IMR-90 (cell line): ENCODE data around the gene C16orf74. TPM values are rescaled to one million over a fixed set of nuclear protein-coding genes. Genes with fewer than 3 reads are reported as not detected.

Experiments used
- ATAC-seq: fragments of 200-7000 bp; cut with Tn5 transposase; 2 replicates; pipeline ENCODE4 v1.9.1; 2020; ENCODE audit warnings: low read depth, mild to moderate bottlenecking, moderate library complexity
- BruUV-seq: library from RNA; stranded (reverse); fragments of 400-500 nt; replicated peaks from 2 replicates; lab custom pipeline; 2021; lab: Mats Ljungman, UMichigan
- CTCF ChIA-PET: fragments of 300-600 bp; formaldehyde crosslinking; extraction: SDS; loops from one replicate; lab custom pipeline; 2021; ENCODE audit warnings: antibody characterized with exemption; lab: Yijun Ruan, JAX
- POLR2A ChIA-PET: fragments of 300-600 bp; sonication (Branson Sonifier 250); formaldehyde crosslinking; loops from one replicate; lab custom pipeline; 2022; ENCODE audit warnings: antibody characterized with exemption; ENCODE audit not compliant: unreplicated experiment; lab: Charles Lee
- DNase-seq: peaks from one replicate; pipeline ENCODE4 v3.0.0; 2013
- H2AFZ ChIP-seq: replicated peaks from 2 replicates; pipeline ENCODE3; 2013; ENCODE audit warnings: low read length, mild to moderate bottlenecking; ENCODE audit not compliant: poor library complexity
- H2AK5ac ChIP-seq: 2 replicates; pipeline ENCODE4 v1.6.1; 2013; ENCODE audit warnings: low read depth, low read length, inconsistent platforms
- H2AK9ac ChIP-seq: replicated peaks from 2 replicates; pipeline ENCODE3; 2013; ENCODE audit warnings: mild to moderate bottlenecking, low read depth, low read length, moderate library complexity; ENCODE audit not compliant: poor library complexity
- H2BK120ac ChIP-seq: 2 replicates; pipeline ENCODE4 v1.6.1; 2013; ENCODE audit warnings: low read depth, low read length, inconsistent platforms
- H2BK15ac ChIP-seq: 3 replicates; pipeline ENCODE4 v1.6.1; 2013; ENCODE audit warnings: low read depth, low read length, inconsistent platforms
- H2BK20ac ChIP-seq: 2 replicates; pipeline ENCODE4 v1.6.1; 2013; ENCODE audit warnings: low read depth, mild to moderate bottlenecking, inconsistent platforms, low read length, moderate library complexity
- H2BK5ac ChIP-seq: 2 replicates; pipeline ENCODE4 v1.6.1; 2013; ENCODE audit warnings: mild to moderate bottlenecking, low read depth, low read length, inconsistent platforms; ENCODE audit not compliant: poor library complexity, severe bottlenecking
- H3K14ac ChIP-seq: replicated peaks from 2 replicates; pipeline ENCODE4 v1.6.1; 2013; ENCODE audit warnings: low read depth, low read length, inconsistent platforms
- H3K18ac ChIP-seq: 2 replicates; pipeline ENCODE4 v1.6.1; 2013; ENCODE audit warnings: low read depth, low read length, control low read depth
- H3K23ac ChIP-seq: 2 replicates; pipeline ENCODE4 v1.6.1; 2013; ENCODE audit warnings: low read depth, low read length, inconsistent platforms
- H3K27ac ChIP-seq: 2 replicates; pipeline ENCODE4 v1.5.1; 2013; ENCODE audit warnings: mild to moderate bottlenecking, control low read depth, low read length; ENCODE audit not compliant: insufficient read depth
- H3K27me3 ChIP-seq: 2 replicates; pipeline ENCODE4 v1.6.1; 2013; ENCODE audit warnings: low read length; ENCODE audit not compliant: control insufficient read depth, insufficient read depth
- H3K36me3 ChIP-seq: 2 replicates; pipeline ENCODE4 v1.6.1; 2013; ENCODE audit warnings: low read length, mixed read lengths; ENCODE audit not compliant: control insufficient read depth, insufficient read depth
- H3K4ac ChIP-seq: 2 replicates; pipeline ENCODE4 v1.6.1; 2013; ENCODE audit warnings: low read depth, low read length, inconsistent platforms
- H3K4me1 ChIP-seq: 2 replicates; pipeline ENCODE4 v1.6.1; 2013; ENCODE audit warnings: low read length, mixed read lengths; ENCODE audit not compliant: control insufficient read depth, insufficient read depth
- H3K4me2 ChIP-seq: 2 replicates; pipeline ENCODE4 v1.6.1; 2013; ENCODE audit warnings: low read depth, mild to moderate bottlenecking, control low read depth, low read length, moderate library complexity
- H3K4me3 ChIP-seq: 2 replicates; pipeline ENCODE4 v1.5.1; 2013; ENCODE audit warnings: low read depth, mild to moderate bottlenecking, control low read depth, low read length, moderate library complexity; ENCODE audit not compliant: insufficient read depth
- H3K56ac ChIP-seq: 2 replicates; pipeline ENCODE4 v1.6.1; 2013; ENCODE audit warnings: low read length, inconsistent platforms; ENCODE audit not compliant: insufficient read depth; ENCODE audit errors: extremely low read depth
- H3K79me1 ChIP-seq, 2 experiments: 2 replicates each; pipeline ENCODE4 v1.6.1; 2013; ENCODE audit warnings: low read length in 2 of 2, inconsistent platforms in 1 of 2, low read depth in 1 of 2
- H3K9ac ChIP-seq: 2 replicates; pipeline ENCODE4 v1.6.1; 2013; ENCODE audit warnings: low read depth, low read length, control low read depth
- H3K9me1 ChIP-seq: 2 replicates; pipeline ENCODE4 v1.6.1; 2013; ENCODE audit warnings: low read length, inconsistent platforms; ENCODE audit not compliant: insufficient read depth
- H3K9me3 ChIP-seq: 2 replicates; pipeline ENCODE4 v1.6.1; 2013; ENCODE audit warnings: low read length; ENCODE audit not compliant: control insufficient read depth, insufficient read depth
- H4K20me1 ChIP-seq: 2 replicates; pipeline ENCODE4 v1.6.1; 2013; ENCODE audit warnings: low read length, inconsistent platforms; ENCODE audit not compliant: insufficient read depth
- H4K5ac ChIP-seq: 2 replicates; pipeline ENCODE4 v1.6.1; 2013; ENCODE audit warnings: mild to moderate bottlenecking, low read depth, low read length, control low read depth
- H4K8ac ChIP-seq, 2 experiments: 2 replicates each; pipeline ENCODE4 v1.6.1; 2013; ENCODE audit warnings: low read depth in 2 of 2, low read length in 2 of 2, control low read depth in 1 of 2, inconsistent platforms in 1 of 2
- H4K91ac ChIP-seq: 2 replicates; pipeline ENCODE4 v1.6.1; 2013; ENCODE audit warnings: low read depth, low read length, inconsistent platforms; ENCODE audit not compliant: insufficient read depth
- BHLHE40 ChIP-seq: fragments of 150-350 bp; IDR thresholded peaks from 2 replicates; pipeline ENCODE4 v1.6.1; 2016; ENCODE audit warnings: mild to moderate bottlenecking, low read depth, low read length
- CEBPB ChIP-seq: IDR thresholded peaks from 2 replicates; pipeline ENCODE4 v1.6.1; 2012; ENCODE audit warnings: low read depth, low read length, improper control_type of control experiment
- CHD1 ChIP-seq: IDR thresholded peaks from 2 replicates; pipeline ENCODE4 v1.6.1; 2012; ENCODE audit warnings: low read depth, low read length, improper control_type of control experiment
- CTCF ChIP-seq: conservative IDR thresholded peaks from 2 replicates; pipeline ENCODE4 v1.5.1; 2012; ENCODE audit warnings: mild to moderate bottlenecking, low read depth, low read length, improper control_type of control experiment
- FOS ChIP-seq: fragments of 150-350 bp; IDR thresholded peaks from 2 replicates; pipeline ENCODE4 v1.6.1; 2016; ENCODE audit warnings: low read depth, low read length
- MAFK ChIP-seq: IDR thresholded peaks from 2 replicates; pipeline ENCODE4 v1.6.1; 2012; ENCODE audit warnings: low read depth, low read length, improper control_type of control experiment
- MAZ ChIP-seq: IDR thresholded peaks from 2 replicates; pipeline ENCODE4 v1.6.1; 2012; ENCODE audit warnings: low read depth, mild to moderate bottlenecking, low read length, improper control_type of control experiment, moderate library complexity, borderline replicate concordance
- MXI1 ChIP-seq: IDR thresholded peaks from 2 replicates; pipeline ENCODE4 v1.6.1; 2012; ENCODE audit warnings: low read depth, mild to moderate bottlenecking, low read length, moderate library complexity, borderline replicate concordance
- NFE2L2 ChIP-seq: fragments of 150-350 bp; IDR thresholded peaks from 2 replicates; pipeline ENCODE4 v1.6.1; 2016; ENCODE audit warnings: low read depth, mild to moderate bottlenecking, low read length
- POLR2A ChIP-seq: IDR thresholded peaks from 2 replicates; pipeline ENCODE4 v1.6.1; 2012; ENCODE audit warnings: mild to moderate bottlenecking, low read depth, low read length
- RAD21 ChIP-seq: IDR thresholded peaks from 2 replicates; pipeline ENCODE4 v1.6.1; 2012; ENCODE audit warnings: low read length, improper control_type of control experiment
- RCOR1 ChIP-seq: IDR thresholded peaks from 2 replicates; pipeline ENCODE4 v1.6.1; 2012; ENCODE audit warnings: mild to moderate bottlenecking, low read length, improper control_type of control experiment; ENCODE audit not compliant: insufficient replicate concordance
- RFX5 ChIP-seq: IDR thresholded peaks from 2 replicates; pipeline ENCODE4 v1.8.0; 2012; ENCODE audit warnings: low read depth, mild to moderate bottlenecking, low read length, moderate library complexity
- SMC3 ChIP-seq: fragments of 150-350 bp; IDR thresholded peaks from 2 replicates; pipeline ENCODE4 v1.6.1; 2016; ENCODE audit warnings: low read depth, mild to moderate bottlenecking, antibody characterized with exemption, low read length, moderate library complexity
- WGBS, 2 experiments: methylation state at CpG; one replicate each; pipeline versions ENCODE4 v1.1.5 to v1.1.7; 2013; ENCODE audit warnings: missing lambda C conversion rate in 2 of 2; ENCODE audit not compliant: insufficient read length in 1 of 2; ENCODE audit errors: extremely low coverage in 2 of 2; 5-methylcytosine and 5-hydroxymethylcytosine counted together
- dilution Hi-C: fragments of 300-500 bp; cut with HindIII; formaldehyde crosslinking; loops from one replicate; pipeline ENCODE4 v1.14.3; 2018; ENCODE audit warnings: low sequenced_read_pairs; ENCODE audit not compliant: unreplicated experiment
- in situ Hi-C: fragments of 300-500 bp; cut with MboI; formaldehyde crosslinking; loops from 3 replicates; pipeline ENCODE4 v1.14.3; 2019; ENCODE audit warnings: low sequenced_read_pairs, inconsistent platforms, mixed read lengths
- intact Hi-C: fragments of 100-400 bp; cut with micrococcal nuclease; formaldehyde crosslinking; loops from 2 replicates; pipeline ENCODE4 v1.10.0; 2022
- polyA plus RNA-seq, 3 experiments: library from polyadenylated mRNA; depleted of rRNA; stranded (reverse); fragments of >200 nt; gene quantifications; 2 replicates each; pipeline ENCODE4 v1.2.3, GENCODE V29; 2012; ENCODE audit warnings: low replicate concordance in 1 of 3
- total RNA-seq: library from RNA; depleted of rRNA; stranded (reverse); fragments of >200 nt; gene quantifications from 2 replicates; pipeline ENCODE4 v1.2.3, GENCODE V29; 2012
- TF ChIP-seq, protein P1 (sequence below): fragments of 150-350 bp; IDR thresholded peaks from 2 replicates; pipeline ENCODE4 v1.6.1; 2017; ENCODE audit warnings: mild to moderate bottlenecking, antibody characterized with exemption, low read length, low read depth
- TF ChIP-seq, protein P2 (sequence below): fragments of 150-350 bp; IDR thresholded peaks from 2 replicates; pipeline ENCODE4 v1.6.1; 2016; ENCODE audit warnings: low read depth, mild to moderate bottlenecking, low read length, moderate library complexity, borderline replicate concordance

Gene C16orf74
- total and polyA plus RNA-seq, 2 of the 4 experiments (the other 2 are of a cell fraction) = 4.5 to 12.2 TPM

- dilution Hi-C loops = no loop called here
- peaks cover 38% of the 10 kb centered on the region for H3K36me3 ChIP-seq
- DNase-seq = peak; percentile 6
- H2BK5ac ChIP-seq = peak overlapping the region; percentile 44
- peak overlapping the region; percentile 94 for H3K4me3 ChIP-seq
- H3K14ac ChIP-seq = peak overlapping the region; percentile 83
- peak overlapping the region; percentile 97 for H3K23ac ChIP-seq
- peak overlapping the region; percentile 87 for H3K56ac ChIP-seq
- no peak overlapping the region for H3K18ac ChIP-seq
- no peak overlapping the region for H2BK20ac ChIP-seq
- H2AK5ac ChIP-seq = peak overlapping the region; percentile 86
- H2BK15ac ChIP-seq = no peak overlapping the region
- H3K4ac ChIP-seq = peak overlapping the region; percentile 76
- in situ Hi-C loops = no loop called here
- TF ChIP-seq NFE2L2 (no peak), CTCF (no peak), MAZ (no peak), CHD1 (no peak), FOS (no peak), BHLHE40 (no peak), RAD21 (no peak), RCOR1 (no peak), SMC3 (no peak), POLR2A (no peak), CEBPB (no peak), MXI1 (no peak), MAFK (no peak), RFX5 (no peak)
- TF ChIP-seq, protein P1, sequence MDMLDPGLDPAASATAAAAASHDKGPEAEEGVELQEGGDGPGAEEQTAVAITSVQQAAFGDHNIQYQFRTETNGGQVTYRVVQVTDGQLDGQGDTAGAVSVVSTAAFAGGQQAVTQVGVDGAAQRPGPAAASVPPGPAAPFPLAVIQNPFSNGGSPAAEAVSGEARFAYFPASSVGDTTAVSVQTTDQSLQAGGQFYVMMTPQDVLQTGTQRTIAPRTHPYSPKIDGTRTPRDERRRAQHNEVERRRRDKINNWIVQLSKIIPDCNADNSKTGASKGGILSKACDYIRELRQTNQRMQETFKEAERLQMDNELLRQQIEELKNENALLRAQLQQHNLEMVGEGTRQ = no peak
- TF ChIP-seq, protein P2, sequence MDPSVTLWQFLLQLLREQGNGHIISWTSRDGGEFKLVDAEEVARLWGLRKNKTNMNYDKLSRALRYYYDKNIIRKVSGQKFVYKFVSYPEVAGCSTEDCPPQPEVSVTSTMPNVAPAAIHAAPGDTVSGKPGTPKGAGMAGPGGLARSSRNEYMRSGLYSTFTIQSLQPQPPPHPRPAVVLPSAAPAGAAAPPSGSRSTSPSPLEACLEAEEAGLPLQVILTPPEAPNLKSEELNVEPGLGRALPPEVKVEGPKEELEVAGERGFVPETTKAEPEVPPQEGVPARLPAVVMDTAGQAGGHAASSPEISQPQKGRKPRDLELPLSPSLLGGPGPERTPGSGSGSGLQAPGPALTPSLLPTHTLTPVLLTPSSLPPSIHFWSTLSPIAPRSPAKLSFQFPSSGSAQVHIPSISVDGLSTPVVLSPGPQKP = no peak
- H3K4me2 ChIP-seq = peak overlapping the region; percentile 100
- H3K9me3 ChIP-seq = no peaks in the 10 kb centered on the region
- ATAC-seq = no peak
- 7% methylated on average over 11 of the region's 17 CpGs; no CpG with 5 or more reads in 1 of the 2 experiments for WGBS, 2 experiments
- H3K79me1 ChIP-seq = peaks cover 52 to 74% of the 10 kb centered on the region in 2 experiments
- H3K27ac ChIP-seq = peak overlapping the region; percentile 66
- peak overlapping the region; percentile 19; the same call in 1 of the 2 replicates for H4K5ac ChIP-seq
- ChIA-PET POLR2A (no interaction called here), CTCF (no interaction called here)
- peaks cover 13% of the 10 kb centered on the region; the same call in 1 of the 2 replicates for H3K9me1 ChIP-seq
- peak overlapping the region; percentile 39; the same call in 1 of the 2 replicates for H2BK120ac ChIP-seq
- peak overlapping the region in 1 of 2 experiments; percentile 84; a peak in 1 of 4 replicates for H4K8ac ChIP-seq
- H3K4me1 ChIP-seq = peaks cover 2% of the 10 kb centered on the region; the same call in 1 of the 2 replicates
- intact Hi-C loops = loop anchor here (5.0 kb wide), 2 partner anchors 46 to 121 kb away; partner anchors contain the start of gene C16orf74
- H2AK9ac ChIP-seq = peak overlapping the region; percentile 94
- peak overlapping the region; percentile 95 for H2AFZ ChIP-seq
- peak overlapping the region; percentile 73 for H3K9ac ChIP-seq
- no peaks in the 10 kb centered on the region for H3K27me3 ChIP-seq
- BruUV-seq = no TSS peak
- no peak overlapping the region for H4K91ac ChIP-seq
- peaks cover 73% of the 10 kb centered on the region for H4K20me1 ChIP-seq
These were observed 47.4 kb upstream of the C16orf74 start for GRCh38 chr16:85798283-85798776.
